NCI-H2196 treated with DMSO at 0.1 percent for 48 hours (cell line): Measurements from ENCODE around the gene TTC19.

Source experiments
- DNase-seq: peaks from one replicate; lab custom pipeline; 2025; ENCODE audit not compliant: unreplicated experiment; lab: John Stamatoyannopoulos, UW

TTC19 gene, protein sequence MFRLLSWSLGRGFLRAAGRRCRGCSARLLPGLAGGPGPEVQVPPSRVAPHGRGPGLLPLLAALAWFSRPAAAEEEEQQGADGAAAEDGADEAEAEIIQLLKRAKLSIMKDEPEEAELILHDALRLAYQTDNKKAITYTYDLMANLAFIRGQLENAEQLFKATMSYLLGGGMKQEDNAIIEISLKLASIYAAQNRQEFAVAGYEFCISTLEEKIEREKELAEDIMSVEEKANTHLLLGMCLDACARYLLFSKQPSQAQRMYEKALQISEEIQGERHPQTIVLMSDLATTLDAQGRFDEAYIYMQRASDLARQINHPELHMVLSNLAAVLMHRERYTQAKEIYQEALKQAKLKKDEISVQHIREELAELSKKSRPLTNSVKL

DNA sequence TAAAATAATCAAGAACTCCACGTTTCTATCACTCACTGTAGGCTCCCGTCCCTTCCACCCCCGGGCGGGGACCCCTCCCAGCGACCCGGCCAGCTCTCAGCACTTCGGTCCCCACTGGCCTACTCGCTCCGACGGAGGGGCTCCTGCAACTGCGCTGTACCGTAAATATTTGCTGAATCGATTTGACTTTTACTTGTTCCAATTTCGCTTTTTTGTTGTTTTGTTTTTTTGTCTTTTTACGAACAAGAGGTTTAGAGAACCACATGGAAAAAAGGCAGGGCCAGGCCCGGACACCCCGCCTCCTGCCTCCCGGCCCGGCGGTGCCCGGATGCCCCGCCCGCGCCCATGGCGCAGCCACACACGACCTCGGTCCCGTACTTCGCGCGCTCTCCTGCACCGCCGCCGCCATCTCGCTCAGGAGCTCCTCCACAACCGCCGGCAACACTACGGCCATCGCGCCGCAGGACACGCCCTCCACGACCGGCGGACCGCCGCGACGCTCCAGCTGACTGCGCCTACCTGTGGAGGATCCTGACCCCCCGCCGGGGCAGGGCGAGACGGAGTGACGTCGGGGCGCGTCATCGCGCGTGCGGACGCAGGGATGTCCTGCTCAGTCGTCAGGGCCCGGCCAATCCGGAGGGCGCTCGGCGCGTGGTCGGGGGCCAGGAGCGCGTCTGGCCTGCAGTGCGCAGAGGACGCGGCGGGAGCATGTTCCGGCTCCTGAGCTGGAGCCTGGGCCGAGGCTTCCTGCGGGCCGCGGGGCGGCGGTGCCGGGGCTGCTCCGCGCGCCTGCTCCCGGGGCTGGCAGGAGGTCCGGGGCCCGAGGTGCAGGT, at the start of gene TTC19, which contains the start of gene ZSWIM7:
TTC19 (plus strand) TSS at position 684 of the 833 bp plus-strand sequence; CDS start at position 709, 25 bp downstream.
ZSWIM7 (minus strand) TSS at position 564 of the 833 bp plus-strand sequence; CDS start at position 454, 110 bp downstream.
- peak; percentile 64 for DNase-seq

DNA sequence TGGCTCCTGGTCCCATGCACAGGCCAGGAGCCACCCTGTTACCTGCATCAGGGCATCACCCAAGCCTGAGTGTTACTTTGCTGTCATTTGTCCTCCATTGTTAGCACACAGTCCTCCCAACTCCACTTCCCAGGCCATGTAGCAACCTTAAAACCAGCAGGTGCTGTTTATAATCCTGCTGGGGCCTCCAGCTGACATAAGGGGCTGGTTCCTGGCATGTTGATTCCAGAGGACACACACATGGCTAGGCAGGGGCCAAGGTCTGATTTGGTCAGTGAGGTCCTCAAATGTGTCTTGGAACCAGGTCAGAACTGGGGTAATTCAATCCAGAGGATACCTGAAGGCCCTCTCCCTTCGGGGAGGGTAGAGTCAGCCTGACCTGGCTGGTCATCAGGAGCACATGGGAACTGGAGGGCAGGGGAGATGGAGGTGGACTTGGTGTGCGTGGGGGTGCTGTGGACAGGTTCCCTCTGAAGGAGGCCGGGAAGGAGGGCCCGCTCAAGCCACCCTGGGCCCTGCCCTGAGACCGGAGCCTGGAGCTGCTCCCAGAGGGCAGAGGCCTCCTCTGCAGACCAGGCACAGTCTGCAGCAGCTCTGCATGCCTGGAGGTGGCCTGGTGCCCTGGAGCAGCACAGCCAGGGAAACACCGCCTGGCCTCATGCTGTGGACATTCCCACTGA, 48.1 kb upstream of the TTC19 start:
- no peak for DNase-seq

DNA sequence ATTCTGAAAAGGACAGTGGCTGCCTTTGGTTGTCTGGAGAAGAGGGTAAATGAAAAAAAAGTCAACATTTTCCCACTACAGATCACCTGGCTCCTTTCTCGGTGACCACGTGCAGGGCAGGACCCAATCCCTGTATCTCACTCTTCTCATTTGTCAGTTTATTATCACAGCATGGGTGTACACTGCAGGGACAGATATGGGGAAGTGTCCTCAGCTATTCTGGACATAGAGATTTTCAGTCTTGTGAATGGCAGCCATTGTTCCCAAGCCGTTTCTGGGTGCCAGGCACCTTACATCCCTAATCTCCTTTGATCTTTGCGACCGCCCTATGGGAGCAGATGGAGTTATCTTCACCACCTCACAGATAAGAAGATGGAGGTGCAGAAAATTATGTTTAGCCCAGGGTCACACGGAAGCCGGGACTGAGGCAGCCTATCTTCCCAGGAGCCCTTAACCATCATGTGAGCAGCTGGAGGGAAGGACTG, 47.5 kb upstream of the TTC19 start:
- no peak for DNase-seq

DNA sequence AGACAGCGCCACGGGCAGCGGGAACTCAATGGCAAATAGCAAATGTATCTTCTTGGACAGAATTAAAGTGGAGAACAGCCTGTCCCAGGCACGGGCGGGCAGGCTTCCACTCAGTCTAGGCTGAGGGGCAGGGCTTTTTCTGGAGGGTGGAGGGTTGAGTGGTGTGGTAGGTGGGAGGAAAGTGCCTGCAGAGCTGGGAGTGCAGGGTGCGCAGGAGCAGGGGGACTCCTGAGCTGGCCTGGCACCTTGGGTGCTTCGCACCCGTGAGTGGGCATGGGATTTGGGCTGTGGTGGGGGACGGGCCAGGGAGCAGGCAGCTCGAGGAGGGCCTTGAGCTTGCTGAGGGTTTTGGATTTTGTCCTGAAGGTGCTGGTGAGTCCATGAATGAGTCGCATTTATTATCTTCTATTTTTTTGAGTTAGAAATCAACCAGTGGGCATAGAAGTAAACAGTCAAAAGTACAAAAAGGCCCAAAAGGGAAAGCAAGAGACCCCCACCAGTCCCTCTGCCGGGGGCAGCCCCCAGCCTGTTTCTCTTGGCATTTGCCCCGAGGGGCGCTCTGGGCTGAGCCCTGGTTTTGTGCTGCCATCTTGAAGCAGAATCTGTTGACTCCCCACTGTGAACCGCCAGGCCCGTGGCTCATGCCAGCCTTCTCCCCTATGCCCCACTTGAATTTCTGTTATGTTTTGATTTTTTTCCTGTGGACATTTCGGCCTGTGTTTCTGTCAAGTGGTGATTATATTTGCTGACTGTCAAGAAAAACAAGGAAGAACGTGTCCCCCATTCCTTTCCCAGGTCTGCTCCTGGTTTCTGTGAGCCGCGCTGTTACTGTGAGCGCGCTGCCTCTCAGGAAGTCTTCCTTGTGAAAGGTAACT, 46.5 kb upstream of the TTC19 start:
- no peak for DNase-seq

DNA sequence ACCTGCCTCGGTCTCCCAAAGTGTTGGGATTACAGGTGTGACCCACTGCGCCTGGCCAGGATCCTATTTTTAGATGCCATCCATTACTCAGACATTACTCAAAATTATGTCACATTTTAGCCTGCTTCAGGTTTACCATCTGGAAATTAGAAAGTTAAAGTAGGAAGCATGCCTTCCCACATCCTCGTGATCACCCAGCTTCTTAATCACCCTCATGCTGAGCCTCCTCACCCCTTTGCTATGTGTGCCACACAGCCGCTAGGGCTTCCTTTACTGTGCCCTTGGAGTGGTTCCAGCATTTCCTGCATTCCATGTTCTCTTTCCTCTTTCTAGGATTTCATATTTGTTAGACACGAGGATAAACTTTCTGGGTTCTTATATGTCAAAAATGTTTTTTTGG, 45.4 kb upstream of the TTC19 start:
- no peak for DNase-seq

DNA sequence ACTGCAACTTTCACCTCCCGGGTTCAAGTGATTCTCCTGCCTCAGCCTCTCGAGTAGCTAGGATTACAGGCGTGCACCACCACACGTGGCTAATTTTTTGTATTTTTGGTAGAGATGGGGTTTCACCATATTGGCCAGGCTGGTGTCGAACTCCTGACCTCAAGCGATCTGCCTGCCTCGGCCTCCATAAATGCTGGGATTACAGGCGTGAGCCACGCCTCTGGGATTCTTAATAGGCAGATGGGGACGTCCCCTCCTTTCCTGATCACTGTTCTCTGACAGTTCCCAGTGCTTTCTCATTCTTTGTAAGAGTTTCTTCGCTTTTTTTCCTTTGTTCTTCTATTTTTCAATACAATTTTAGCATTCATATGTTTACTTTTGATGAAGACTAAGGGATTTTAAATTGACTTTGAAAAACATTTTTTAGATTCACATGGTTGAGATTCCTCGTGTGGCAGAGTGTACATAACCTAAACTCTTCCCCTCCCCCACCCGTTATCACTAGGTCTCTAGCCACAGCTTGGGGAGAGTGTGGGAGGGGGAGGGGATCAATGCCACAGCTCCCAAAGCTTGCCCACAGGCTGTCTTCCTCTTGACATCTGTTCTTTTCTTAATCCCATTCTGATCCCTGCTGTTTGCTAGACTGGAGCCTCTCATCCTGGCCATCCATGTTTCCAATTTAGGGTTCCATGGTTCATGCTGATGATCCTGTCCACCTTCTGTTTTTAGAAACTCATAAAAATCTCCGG, 43.7 kb upstream of the TTC19 start:
- DNase-seq = no peak

DNA sequence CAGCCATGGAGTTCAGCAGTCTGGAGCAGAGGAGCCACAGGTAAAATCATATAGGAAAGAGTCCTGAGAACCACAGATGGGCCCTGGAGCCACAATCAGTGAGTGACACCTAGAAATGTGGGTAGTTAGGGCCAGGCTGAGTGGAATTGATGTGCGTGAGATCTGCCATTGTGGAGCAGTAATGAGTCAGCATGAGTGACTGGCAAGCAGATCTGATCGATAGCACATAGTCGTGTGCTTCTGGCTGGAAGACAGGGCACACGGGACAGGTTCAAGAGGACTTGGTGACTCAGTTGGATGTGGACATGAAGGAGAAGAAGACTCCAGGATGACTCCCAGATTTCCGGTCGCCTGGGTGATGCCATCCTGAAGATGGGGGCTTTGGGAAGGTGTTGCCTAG, 42.4 kb upstream of the TTC19 start:
- DNase-seq = no peak

DNA sequence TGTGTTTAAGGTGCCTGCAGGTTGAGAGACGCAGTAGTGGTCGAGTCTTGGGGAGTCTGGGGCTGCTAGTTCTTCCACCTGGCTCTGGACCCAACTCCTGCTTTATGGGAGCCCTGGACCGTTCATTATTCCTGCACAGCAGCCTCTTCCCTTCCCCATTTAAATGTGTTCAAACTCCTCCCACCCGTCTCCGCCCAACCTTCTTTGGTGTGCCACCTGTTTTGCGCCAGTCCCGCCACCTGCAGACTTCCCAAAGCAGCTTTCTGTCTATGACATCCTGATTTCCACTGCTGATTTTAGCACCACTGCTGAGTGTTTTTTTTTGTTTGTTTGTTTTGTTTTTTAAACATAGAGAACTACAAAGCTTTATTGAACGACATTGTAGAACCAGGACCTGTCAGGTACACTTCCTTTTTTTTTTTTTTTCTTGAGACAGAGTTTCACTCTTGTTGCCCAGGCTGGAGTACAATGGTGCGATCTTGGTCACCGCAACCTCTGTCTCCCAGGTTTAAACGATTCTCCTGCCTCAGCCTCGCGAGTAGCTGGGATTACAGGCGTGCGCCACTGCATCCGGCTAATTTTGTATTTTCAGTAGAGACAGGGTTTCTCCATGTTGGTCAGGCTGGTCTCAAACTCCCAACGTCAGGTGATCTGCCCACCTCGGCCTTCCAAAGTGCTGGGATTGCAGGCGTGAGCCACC, 41.9 kb upstream of the TTC19 start:
- no peak for DNase-seq

DNA sequence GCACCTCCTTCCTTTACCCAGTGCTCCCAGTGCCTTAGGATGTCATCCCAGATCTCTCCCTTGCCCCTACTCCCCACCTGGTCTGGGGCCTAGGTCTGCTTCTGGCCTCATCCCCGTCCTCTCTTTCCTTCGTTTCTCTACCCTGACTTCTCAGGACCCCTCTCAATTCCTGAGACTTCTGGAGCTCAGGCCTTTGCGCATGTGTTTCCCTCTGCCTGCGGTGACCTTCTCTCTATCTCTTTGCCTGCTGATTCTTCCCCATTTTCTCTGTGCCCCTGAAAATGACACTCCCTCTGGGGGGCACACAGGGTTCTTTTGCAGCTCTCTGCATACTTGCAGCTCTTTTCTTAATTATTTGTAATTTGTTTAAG, 41.2 kb upstream of the TTC19 start:
- no peak for DNase-seq

DNA sequence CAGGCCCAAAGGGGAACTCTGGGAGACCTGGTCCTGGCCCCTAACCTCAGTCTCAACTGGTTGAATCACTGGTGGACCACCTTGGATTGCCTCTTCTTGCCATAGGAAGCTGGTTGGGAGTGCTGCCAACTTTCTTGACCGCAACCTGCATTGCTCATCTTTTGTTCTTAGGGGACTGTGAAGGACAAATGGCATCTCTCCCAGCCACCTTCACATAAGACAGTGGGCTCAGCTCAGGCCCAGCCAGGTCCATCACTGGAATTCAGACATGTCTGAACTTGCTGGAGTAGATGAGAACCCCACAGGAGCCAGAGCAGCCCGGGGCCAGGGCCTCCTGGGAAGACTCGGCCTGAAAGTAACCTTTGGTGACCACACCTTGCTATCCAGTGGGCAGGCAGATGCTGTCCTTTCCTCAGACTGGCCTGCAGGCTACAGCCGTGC, 35.9 kb upstream of the TTC19 start:
- DNase-seq = no peak

DNA sequence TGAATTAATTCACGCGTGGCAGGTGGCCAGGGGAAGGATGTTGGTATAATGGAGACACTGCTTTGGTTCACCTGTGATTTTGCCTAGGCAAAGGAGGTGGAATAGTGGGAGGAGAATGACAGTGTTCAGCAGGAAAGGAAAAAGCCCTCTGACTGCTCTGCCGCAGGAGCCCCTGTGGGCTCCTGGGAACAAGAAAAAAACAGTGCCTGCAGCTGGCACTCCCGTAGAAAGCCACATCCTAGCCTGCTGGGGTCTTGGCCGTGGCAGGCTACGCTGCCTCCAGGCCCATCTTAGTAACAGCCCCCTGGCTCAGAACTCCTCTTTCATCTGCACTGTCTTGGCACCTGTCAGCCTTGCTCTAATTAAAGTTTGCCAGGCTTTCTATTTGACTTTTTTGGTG, 34.1 kb upstream of the TTC19 start:
- no peak for DNase-seq

DNA sequence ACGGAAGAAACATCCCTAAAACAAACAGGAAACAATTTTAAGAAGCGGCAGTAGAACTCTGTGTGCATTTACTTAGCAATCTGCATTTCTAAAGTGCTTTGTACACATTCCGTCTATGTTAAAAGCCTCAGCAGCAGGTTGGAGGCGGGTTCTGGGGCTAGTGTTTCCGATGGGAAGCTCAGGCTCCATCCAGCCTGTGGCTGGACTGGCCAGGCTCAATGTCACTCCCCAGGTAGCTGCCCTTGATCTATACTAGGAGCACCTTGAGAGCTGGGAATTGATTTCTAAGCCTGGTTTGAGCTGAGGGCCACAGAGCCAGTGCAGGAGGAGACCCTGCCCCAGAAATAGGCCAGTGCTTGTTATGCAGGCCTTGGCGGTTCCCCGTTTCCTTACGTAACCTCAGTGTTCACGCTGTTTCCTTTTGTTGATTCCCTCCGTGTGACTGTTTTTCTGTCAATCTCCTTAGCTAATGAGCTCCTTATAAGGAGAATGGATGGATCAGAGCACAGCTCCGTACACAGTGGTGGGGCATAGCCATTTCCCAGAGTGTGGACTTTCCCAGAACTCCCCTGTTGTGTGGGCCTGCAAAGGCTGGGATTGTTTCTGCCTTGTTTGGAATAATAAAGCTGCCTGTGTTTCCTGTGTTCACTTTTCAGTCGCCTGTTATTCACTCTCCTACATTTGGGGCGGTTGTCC, 33.3 kb upstream of the TTC19 start:
- DNase-seq = peak; percentile 6

DNA sequence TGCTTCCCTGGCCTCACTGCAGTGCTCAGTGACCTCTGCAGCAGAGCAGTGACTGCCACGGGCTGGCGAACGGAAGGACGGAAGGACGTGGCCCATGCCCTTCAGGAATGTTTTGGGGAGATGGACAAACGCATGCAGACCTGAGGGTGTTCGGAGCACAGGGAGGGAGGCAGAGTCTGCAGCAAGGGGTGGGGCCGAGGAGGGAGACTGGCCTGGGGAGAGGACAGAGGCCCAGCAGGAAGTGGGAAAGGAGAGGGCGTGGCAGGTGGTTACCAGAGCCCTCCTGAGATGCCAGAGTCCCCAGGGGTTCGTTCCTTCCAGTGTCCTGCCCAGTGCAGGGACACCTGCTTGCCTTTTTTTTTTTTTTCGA, 32.8 kb upstream of the TTC19 start:
- DNase-seq = no peak

DNA sequence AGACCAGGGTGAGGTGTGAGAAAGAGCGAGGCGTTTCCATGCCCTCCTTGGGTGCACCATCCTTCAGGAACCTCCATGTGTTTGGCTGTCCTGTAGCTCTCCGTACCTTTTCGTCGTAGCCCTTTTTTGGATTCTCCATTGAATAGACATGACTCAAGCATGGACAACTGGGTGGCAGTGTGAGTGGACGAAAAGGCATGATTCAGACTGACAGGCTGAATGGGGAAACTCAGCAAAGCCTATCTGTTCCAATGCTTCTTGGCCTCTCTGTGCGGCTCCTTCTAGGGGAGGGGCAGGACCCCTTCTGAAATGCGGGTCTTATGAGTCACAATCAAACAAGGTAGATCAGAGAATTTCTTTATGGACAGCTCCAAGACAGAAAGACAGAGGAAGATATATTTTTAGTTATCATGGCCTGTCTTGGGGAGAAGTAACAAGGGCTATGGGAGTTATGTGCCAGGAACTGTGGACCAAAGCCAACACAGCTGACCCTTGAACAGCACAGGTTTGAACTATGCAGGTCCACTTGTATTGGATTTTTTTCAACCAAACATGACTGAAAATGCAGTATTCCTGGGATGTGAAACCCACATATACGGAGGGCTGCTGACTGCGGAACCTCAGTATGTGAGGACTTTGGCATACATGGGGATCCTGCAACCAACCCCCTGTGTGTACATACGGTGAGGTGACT, 31.8 kb upstream of the TTC19 start:
- DNase-seq = no peak

DNA sequence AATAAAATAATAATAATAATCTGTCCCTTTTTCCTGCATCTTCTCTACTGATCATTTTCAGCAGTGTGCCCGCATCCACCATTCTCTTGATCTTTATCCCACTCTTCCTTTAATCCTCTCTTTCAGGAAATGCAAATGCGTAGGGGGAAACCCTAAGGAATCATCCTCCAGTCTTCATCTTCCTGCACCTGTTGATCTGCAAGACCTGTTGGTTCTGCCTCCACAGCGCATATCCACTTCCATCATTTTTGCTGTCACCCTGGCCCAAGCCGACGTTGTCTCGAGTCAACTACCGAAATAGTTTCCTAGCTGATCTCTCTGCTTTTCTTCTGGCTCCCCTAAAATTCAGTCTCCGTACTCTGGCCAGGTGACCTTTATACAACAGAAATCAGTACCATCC, 30.2 kb upstream of the TTC19 start:
- DNase-seq = no peak

DNA sequence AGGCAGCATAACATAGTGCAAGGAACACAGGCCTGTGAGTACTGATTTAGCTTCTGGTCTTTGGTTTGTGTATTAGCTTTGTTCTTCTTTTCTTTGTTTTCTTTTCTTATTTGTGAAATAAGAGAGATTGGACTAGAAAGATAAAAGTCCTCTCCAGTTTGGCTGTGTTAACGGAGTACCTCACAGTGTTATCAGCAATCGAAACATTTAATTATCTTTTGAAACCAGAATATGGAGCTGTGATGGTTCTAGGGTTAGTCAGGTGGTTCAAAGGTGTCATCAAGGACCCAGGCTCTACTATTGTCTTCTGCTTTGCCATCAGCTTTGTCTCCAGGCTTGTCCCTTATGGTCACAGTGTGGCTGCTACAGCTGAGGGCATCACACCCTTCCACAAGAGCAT, 29.1 kb upstream of the TTC19 start:
- DNase-seq = no peak

DNA sequence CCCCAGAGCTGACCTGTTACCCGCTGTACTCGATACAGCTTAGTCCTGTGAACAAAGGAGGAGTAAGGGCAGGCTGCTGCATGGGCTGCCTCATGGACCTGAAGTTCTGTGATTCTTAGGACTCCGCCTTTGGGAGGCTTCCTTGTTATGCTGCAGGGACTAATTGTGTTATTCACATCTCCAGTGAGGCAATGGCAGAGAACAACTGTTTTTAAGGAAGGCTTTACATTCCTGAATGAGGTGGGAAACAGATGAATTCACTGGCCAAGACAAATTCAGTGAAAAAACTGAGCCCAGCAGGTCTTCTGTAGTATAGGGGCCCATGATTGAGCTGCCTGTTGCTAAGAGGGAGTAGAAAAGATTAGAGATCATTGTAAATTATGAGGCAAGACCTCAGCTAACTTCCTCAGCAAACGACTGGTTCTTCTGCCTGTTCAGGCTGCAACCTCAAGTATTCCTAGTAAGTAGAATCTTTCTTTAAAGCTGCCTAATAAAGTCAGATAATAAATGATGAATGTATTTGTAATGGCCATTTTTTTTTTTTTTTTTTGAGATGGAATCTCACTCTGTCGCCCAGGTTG, 28.4 kb upstream of the TTC19 start:
- DNase-seq = no peak

DNA sequence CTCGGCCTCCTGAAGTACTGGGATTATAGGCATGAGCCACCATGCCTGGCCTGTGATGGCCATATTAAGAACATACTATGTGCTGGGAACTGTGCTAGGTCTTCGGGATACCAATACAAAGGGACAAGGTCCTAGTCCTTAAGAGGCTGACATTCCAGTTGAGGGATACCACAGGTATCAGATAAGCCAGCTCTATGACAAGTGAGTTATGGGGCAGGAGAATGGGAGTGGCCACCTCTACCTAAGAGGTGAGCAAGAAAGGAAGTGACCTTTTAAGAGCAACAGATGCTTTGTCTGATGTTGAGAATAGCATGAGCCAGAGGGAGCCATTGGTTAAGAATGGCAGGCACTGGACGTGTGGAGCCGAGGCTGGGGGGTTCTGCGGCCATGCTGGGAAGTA, 27.7 kb upstream of the TTC19 start:
- DNase-seq = no peak
